Measurements from ENCODE around the gene CEP135.
"Not testable (repeated sequence)": the region's sequence is repeated elsewhere in the genome, so short reads cannot be mapped to it uniquely, and the experiment has no call there.

The CEP135 gene, protein sequence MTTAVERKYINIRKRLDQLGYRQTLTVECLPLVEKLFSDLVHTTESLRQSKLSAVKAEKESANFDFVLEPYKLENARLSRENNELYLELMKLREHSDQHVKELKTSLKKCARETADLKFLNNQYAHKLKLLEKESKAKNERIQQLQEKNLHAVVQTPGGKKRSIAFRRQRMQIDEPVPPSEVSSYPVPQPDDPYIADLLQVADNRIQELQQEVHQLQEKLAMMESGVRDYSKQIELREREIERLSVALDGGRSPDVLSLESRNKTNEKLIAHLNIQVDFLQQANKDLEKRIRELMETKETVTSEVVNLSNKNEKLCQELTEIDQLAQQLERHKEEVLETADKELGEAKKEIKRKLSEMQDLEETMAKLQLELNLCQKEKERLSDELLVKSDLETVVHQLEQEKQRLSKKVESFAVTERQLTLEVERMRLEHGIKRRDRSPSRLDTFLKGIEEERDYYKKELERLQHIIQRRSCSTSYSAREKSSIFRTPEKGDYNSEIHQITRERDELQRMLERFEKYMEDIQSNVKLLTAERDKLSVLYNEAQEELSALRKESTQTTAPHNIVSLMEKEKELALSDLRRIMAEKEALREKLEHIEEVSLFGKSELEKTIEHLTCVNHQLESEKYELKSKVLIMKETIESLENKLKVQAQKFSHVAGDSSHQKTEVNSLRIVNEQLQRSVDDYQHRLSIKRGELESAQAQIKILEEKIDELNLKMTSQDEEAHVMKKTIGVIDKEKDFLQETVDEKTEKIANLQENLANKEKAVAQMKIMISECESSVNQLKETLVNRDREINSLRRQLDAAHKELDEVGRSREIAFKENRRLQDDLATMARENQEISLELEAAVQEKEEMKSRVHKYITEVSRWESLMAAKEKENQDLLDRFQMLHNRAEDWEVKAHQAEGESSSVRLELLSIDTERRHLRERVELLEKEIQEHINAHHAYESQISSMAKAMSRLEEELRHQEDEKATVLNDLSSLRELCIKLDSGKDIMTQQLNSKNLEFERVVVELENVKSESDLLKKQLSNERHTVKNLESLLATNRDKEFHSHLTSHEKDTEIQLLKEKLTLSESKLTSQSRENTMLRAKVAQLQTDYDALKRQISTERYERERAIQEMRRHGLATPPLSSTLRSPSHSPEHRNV

DNA sequence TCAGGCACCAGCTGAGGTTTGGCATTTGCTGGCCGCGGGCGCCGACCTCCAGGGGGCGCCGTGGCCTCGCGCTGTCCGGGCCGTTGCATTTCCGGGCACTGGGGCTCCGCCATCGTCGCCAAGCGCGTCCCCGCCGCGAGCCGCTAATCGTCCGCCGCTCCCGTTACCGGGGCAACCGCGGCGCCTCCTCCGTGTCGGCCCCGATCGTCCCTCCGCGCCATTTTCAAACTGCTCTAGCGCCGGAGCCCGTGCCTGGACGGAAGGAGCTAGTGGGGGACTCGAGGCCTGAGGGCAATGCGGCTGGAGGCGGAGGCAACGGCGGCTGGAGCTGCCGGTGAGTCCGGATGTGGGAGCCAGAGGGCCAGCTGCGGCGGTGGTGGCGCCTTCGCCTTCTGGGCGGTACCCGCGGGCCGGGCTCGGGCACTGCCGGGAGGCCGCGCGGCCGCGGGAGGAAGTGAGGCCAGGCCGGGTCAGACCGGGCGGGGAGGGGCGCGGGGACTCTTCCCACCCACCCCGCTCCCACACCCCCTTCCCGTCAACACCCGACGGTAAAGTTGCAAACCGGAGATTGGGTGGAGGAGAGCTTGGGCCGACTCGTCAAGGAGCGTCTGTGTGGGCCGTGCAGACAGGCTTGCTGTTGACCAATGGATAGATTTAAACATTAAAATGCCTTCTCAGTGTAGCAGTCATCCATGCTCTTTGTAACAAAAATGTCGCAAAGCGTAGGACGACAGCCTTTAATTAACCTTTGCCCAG is at the start of gene CEP135:
Gene CEP135, plus strand, starts transcription at position 220 of the 756 bp plus-strand sequence. CDS start 3,186 bp downstream, outside the sequence.
- peak; percentile 44 to 95 (median 87) for DNase-seq

- no peak for DNase-seq
These were observed 46.1 kb upstream of the CEP135 start for GRCh38 chr4:55902677-55903076.

DNA sequence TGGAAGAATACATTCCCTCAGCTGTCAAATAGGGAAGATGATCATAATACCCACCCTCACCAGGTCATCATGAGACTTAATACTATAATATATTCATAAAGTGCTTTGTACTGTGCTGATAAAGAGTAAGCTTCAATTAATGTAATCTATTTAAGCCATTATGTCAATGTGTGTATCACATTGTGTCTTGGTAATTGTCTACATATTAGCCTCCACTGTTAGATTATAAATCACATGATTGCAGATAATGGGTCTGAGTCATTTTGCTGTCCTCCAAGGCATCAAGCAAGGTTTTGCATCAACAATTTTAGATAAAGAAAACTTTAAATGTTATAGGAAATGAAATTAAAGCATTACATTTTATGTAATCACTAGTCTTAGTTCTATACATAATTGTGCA is 45.2 kb upstream of the CEP135 start:
- DNase-seq, result no peak

DNA sequence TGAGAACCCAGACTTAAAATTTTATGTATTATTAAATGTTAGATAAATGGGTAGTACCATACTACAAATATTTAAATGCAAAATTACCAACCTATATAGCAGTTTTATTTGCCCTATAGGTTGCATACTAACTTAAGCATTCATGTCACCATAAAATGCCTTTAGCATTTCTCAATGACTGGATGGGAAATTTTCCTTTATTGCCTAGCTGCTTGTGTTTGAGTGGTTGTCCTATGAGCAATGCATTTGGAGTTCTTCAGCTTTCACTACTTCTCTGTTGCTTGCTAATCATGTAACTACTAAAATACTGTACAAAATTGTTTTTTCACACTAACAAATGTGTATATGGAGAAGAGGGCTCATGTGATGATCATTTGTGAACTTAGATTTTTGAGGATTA is 44.2 kb upstream of the CEP135 start:
- DNase-seq, result no peak

DNA sequence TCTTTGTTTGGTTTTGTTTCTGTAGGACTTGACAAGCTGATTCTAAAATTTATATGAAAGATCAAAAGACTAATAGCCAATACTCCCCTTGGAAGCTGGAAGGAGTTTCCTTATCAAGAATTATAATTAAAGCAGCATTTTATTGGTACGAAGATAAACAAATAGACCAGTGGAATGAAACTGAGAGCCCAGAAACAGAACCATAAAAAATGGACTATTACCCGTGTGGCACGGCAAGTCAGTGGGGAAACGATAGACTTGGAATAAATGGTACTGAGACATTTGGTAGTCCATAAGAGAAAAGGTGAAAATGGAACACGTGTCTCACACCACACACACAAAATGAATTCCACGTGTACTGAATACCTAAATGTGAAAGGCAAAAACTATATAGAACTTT is 42.4 kb upstream of the CEP135 start:
- no peak for DNase-seq

- no peak for DNase-seq
These were observed 41.8 kb upstream of the CEP135 start for GRCh38 chr4:55906989-55907388.

- no peak for DNase-seq
These were observed 41.3 kb upstream of the CEP135 start for GRCh38 chr4:55907469-55907868.

DNA sequence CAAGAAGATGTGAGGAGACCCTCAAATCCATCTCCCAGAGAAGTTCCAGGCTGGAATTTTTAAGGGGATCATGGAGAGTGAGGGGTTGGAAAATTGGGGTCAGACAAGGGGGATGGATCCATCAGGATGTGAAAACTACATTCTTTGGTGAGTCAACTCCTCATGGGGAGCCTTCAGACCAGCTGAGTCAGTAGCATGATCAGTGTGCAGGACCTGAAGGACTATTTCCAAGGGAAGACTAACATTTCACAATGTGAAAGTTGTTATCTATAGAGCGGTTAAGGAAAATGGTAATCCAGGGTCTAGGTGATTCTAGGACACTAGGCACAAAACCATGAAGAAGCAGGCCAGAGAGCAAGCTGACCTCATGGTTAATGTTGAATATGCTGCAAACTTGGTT is 38.6 kb upstream of the CEP135 start:
- DNase-seq, result no peak

GRCh38 chr4:55912249-55912648 is 36.5 kb upstream of the CEP135 start:
- DNase-seq, result no peak

DNA sequence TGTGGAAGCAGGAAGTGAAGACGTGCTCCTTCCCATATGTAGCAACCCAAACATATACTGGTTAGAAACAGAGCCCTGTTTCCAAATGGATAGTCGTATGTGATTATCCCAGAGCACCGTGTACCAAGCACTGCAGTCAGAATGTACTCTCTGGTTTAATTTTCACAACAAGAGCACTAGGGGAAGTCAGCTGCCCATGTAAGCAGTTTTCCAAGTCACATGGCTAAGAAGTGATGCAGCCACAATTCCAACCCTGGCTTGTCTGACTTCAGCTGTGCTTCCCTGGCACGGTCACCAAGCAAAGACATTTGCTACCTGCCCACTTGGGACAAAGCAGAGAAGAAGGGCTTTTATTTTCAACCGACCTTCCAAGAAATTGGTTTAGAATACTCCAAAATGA is 28.2 kb upstream of the CEP135 start:
- no peak for DNase-seq

DNA sequence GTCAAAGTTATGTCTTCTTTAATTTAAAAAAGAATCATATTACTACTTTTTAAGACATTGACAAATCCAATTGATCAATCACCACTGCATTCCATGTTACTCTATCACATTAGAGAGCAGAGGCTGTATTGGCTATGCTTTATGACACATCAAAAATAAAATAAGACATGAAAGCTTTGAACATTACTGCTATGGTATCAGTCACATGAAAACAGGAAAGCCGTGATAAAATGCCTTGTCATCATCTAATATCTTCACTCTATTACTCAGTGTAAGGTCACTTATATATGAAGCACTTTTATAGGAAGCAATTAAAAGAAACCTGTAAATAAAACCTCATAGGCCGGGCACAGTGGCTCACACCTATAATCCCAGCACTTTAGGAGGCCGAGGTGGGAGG is 27.7 kb upstream of the CEP135 start:
- no peak for DNase-seq

- no peak for DNase-seq
These were observed 23.5 kb upstream of the CEP135 start for GRCh38 chr4:55925241-55925640.

DNA sequence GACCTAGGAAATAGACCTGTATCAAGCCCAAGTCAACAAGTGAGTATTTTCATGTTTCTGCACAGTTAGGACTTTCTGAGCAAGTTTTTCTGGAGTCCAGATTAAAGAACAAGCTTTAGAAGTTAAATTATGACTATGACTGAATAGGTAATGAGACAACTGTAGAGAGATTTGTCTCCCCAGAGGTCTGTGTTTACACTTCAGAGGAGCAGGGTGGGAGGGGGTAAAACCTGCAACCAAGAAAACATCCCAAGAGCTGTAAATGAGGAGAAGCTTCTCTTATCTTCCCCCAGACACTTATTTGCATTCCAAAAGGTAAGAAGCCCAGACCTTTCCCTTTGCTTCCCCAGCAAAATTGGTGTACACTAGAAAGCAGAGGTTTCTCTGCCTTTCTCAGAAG is 22.1 kb upstream of the CEP135 start:
- DNase-seq, result no peak

DNA sequence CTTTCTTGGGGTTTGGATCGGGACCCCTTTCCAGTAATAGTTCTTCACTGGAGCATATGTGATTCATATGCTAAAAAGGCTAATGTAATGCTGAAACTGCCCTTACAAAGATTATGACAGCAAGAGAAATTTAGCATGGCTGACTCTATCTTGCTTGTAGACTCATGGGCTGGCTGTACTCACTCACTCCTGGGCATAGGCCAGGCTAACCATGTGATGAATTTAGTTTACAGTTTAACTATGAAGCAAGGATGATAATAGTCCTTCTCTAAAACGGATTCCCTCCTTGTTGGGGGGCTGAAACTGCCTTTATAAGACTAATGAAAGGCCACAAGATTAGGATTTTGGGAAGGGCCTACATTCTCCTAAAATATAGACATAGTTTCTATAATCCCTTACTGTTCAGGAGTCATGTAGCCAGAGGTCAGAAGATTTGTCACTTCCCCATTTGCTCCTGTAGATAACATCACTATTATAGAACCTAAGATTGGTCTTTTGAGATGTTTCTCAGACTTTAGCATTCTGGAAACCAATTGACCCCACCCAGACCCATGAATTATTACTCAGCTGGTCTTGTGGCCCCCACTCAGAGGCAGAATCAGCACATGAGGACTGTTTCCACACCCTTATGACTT is 20.8 kb upstream of the CEP135 start:
- DNase-seq, result no peak

DNA sequence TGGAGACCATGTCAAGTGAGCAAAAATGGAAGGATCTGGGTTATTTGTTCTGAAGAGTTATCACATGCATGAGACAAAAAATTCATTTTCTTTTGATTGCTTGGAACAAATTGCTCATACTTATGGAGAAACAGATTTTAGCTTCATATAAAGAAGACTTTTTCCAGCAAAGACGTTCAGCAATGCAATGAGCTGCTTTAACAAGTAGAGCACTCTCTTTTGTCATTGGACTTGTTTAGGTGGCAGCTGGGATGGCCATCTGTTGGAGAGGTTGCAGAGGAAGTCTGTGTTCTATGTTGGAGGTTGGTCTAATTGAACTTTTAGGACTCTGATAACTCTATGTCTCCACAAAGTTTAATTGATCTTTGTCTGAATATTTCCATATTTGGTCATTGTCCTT is 19.9 kb upstream of the CEP135 start:
- no peak for DNase-seq

GRCh38 chr4:55931043-55931442 is 17.7 kb upstream of the CEP135 start:
- no peak for DNase-seq

GRCh38 chr4:55931833-55932232 is 16.9 kb upstream of the CEP135 start:
- DNase-seq, result no peak

- DNase-seq, result no peak
These were observed 16.2 kb upstream of the CEP135 start for GRCh38 chr4:55932511-55932910.

- DNase-seq, result no peak
These were observed 15.1 kb upstream of the CEP135 start for GRCh38 chr4:55933611-55934010.

DNA sequence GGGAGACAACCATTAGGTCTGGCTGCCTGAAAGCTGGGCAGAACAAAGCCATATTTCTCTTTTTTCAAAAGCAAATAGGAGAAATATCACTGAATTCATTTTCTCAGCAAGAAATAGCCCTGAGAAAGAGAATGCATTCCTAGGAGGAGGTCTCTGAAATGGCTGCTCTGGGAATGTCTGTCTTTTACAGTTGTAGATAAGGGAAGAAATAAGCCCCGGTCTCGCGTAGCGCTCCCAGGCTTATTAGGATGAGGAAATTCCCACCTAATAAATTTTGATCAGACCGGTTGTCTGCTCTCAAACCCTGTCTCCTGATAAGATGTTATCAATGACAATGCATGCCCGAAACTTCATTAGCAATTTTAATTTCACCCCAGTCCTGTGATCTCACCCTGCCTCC is 12.8 kb upstream of the CEP135 start:
- DNase-seq, result not testable (repeated sequence)

DNA sequence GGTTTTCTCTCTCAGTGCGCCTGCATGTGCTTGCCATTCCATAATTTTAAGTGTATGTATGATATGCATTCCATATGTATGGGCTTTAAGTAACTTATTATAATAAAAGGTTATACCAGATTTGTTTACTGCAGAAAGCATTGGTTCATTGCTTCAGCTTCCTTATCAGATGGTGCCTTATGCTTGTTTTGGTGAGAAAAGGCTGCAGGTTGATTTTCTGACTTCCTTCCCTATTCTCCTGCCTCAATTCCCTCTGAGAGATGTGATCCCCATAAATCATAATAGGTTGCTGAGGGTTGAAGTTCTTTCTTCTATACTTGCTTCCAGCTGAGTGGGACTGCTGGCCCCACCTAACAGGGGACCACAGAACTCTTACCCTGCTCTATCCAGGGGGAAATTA is 10.3 kb upstream of the CEP135 start:
- DNase-seq, result no peak

DNA sequence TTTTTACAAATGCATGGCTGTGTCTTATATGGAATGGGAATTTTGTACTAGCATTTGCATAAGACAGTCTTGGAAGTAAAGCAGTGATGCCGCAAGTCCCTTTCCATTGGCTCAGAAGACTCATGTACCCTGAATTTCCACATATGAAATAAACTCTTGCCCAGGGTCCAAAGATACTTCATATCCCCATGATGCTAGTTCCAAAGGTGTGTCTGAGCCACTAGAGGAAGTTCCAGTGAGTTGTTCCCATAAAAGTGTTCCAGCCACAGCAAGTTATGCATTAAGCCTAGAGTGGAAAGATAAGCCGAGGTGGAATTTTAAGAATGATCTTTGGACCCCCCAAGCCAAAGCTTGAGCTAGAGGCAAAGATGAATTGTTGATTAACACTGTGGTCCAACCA is 9.3 kb upstream of the CEP135 start:
- DNase-seq, result no peak

Data from C1 segment of cervical spinal cord (tissue), 14 donors.